IMR-90 (cell line): ENCODE results near the gene ADCY2. TPM values are rescaled to one million over a fixed set of nuclear protein-coding genes. Genes with fewer than 3 reads are reported as not detected.

Experiments
- ATAC-seq: fragments of 200-7000 bp; cut with Tn5 transposase; 2 replicates; pipeline ENCODE4 v1.9.1; 2020; ENCODE audit warnings: low read depth, mild to moderate bottlenecking, moderate library complexity
- BruUV-seq: library from RNA; stranded (reverse); fragments of 400-500 nt; replicated peaks from 2 replicates; lab custom pipeline; 2021; lab: Mats Ljungman, UMichigan
- CTCF ChIA-PET: fragments of 300-600 bp; formaldehyde crosslinking; extraction: SDS; loops from one replicate; lab custom pipeline; 2021; ENCODE audit warnings: antibody characterized with exemption; lab: Yijun Ruan, JAX
- POLR2A ChIA-PET: fragments of 300-600 bp; sonication (Branson Sonifier 250); formaldehyde crosslinking; loops from one replicate; lab custom pipeline; 2022; ENCODE audit warnings: antibody characterized with exemption; ENCODE audit not compliant: unreplicated experiment; lab: Charles Lee
- DNase-seq: peaks from one replicate; pipeline ENCODE4 v3.0.0; 2013
- H2AFZ ChIP-seq: replicated peaks from 2 replicates; pipeline ENCODE3; 2013; ENCODE audit warnings: low read length, mild to moderate bottlenecking; ENCODE audit not compliant: poor library complexity
- H2AK5ac ChIP-seq: 2 replicates; pipeline ENCODE4 v1.6.1; 2013; ENCODE audit warnings: low read depth, low read length, inconsistent platforms
- H2AK9ac ChIP-seq: replicated peaks from 2 replicates; pipeline ENCODE3; 2013; ENCODE audit warnings: mild to moderate bottlenecking, low read depth, low read length, moderate library complexity; ENCODE audit not compliant: poor library complexity
- H2BK120ac ChIP-seq: 2 replicates; pipeline ENCODE4 v1.6.1; 2013; ENCODE audit warnings: low read depth, low read length, inconsistent platforms
- H2BK15ac ChIP-seq: 3 replicates; pipeline ENCODE4 v1.6.1; 2013; ENCODE audit warnings: low read depth, low read length, inconsistent platforms
- H2BK20ac ChIP-seq: 2 replicates; pipeline ENCODE4 v1.6.1; 2013; ENCODE audit warnings: low read depth, mild to moderate bottlenecking, inconsistent platforms, low read length, moderate library complexity
- H2BK5ac ChIP-seq: 2 replicates; pipeline ENCODE4 v1.6.1; 2013; ENCODE audit warnings: mild to moderate bottlenecking, low read depth, low read length, inconsistent platforms; ENCODE audit not compliant: poor library complexity, severe bottlenecking
- H3K14ac ChIP-seq: replicated peaks from 2 replicates; pipeline ENCODE4 v1.6.1; 2013; ENCODE audit warnings: low read depth, low read length, inconsistent platforms
- H3K18ac ChIP-seq: 2 replicates; pipeline ENCODE4 v1.6.1; 2013; ENCODE audit warnings: low read depth, low read length, control low read depth
- H3K23ac ChIP-seq: 2 replicates; pipeline ENCODE4 v1.6.1; 2013; ENCODE audit warnings: low read depth, low read length, inconsistent platforms
- H3K27ac ChIP-seq: 2 replicates; pipeline ENCODE4 v1.5.1; 2013; ENCODE audit warnings: mild to moderate bottlenecking, control low read depth, low read length; ENCODE audit not compliant: insufficient read depth
- H3K27me3 ChIP-seq: 2 replicates; pipeline ENCODE4 v1.6.1; 2013; ENCODE audit warnings: low read length; ENCODE audit not compliant: control insufficient read depth, insufficient read depth
- H3K36me3 ChIP-seq: 2 replicates; pipeline ENCODE4 v1.6.1; 2013; ENCODE audit warnings: low read length, mixed read lengths; ENCODE audit not compliant: control insufficient read depth, insufficient read depth
- H3K4ac ChIP-seq: 2 replicates; pipeline ENCODE4 v1.6.1; 2013; ENCODE audit warnings: low read depth, low read length, inconsistent platforms
- H3K4me1 ChIP-seq: 2 replicates; pipeline ENCODE4 v1.6.1; 2013; ENCODE audit warnings: low read length, mixed read lengths; ENCODE audit not compliant: control insufficient read depth, insufficient read depth
- H3K4me2 ChIP-seq: 2 replicates; pipeline ENCODE4 v1.6.1; 2013; ENCODE audit warnings: low read depth, mild to moderate bottlenecking, control low read depth, low read length, moderate library complexity
- H3K4me3 ChIP-seq: 2 replicates; pipeline ENCODE4 v1.5.1; 2013; ENCODE audit warnings: low read depth, mild to moderate bottlenecking, control low read depth, low read length, moderate library complexity; ENCODE audit not compliant: insufficient read depth
- H3K56ac ChIP-seq: 2 replicates; pipeline ENCODE4 v1.6.1; 2013; ENCODE audit warnings: low read length, inconsistent platforms; ENCODE audit not compliant: insufficient read depth; ENCODE audit errors: extremely low read depth
- H3K79me1 ChIP-seq, 2 experiments: 2 replicates each; pipeline ENCODE4 v1.6.1; 2013; ENCODE audit warnings: low read length in 2 of 2, inconsistent platforms in 1 of 2, low read depth in 1 of 2
- H3K9ac ChIP-seq: 2 replicates; pipeline ENCODE4 v1.6.1; 2013; ENCODE audit warnings: low read depth, low read length, control low read depth
- H3K9me1 ChIP-seq: 2 replicates; pipeline ENCODE4 v1.6.1; 2013; ENCODE audit warnings: low read length, inconsistent platforms; ENCODE audit not compliant: insufficient read depth
- H3K9me3 ChIP-seq: 2 replicates; pipeline ENCODE4 v1.6.1; 2013; ENCODE audit warnings: low read length; ENCODE audit not compliant: control insufficient read depth, insufficient read depth
- H4K20me1 ChIP-seq: 2 replicates; pipeline ENCODE4 v1.6.1; 2013; ENCODE audit warnings: low read length, inconsistent platforms; ENCODE audit not compliant: insufficient read depth
- H4K5ac ChIP-seq: 2 replicates; pipeline ENCODE4 v1.6.1; 2013; ENCODE audit warnings: mild to moderate bottlenecking, low read depth, low read length, control low read depth
- H4K8ac ChIP-seq, 2 experiments: 2 replicates each; pipeline ENCODE4 v1.6.1; 2013; ENCODE audit warnings: low read depth in 2 of 2, low read length in 2 of 2, control low read depth in 1 of 2, inconsistent platforms in 1 of 2
- H4K91ac ChIP-seq: 2 replicates; pipeline ENCODE4 v1.6.1; 2013; ENCODE audit warnings: low read depth, low read length, inconsistent platforms; ENCODE audit not compliant: insufficient read depth
- MXI1 ChIP-seq: IDR thresholded peaks from 2 replicates; pipeline ENCODE4 v1.6.1; 2012; ENCODE audit warnings: low read depth, mild to moderate bottlenecking, low read length, moderate library complexity, borderline replicate concordance
- NFE2L2 ChIP-seq: fragments of 150-350 bp; IDR thresholded peaks from 2 replicates; pipeline ENCODE4 v1.6.1; 2016; ENCODE audit warnings: low read depth, mild to moderate bottlenecking, low read length
- RAD21 ChIP-seq: IDR thresholded peaks from 2 replicates; pipeline ENCODE4 v1.6.1; 2012; ENCODE audit warnings: low read length, improper control_type of control experiment
- WGBS, 2 experiments: methylation state at CpG; one replicate each; pipeline versions ENCODE4 v1.1.5 to v1.1.7; 2013; ENCODE audit warnings: missing lambda C conversion rate in 2 of 2; ENCODE audit not compliant: insufficient read length in 1 of 2; ENCODE audit errors: extremely low coverage in 2 of 2; 5-methylcytosine and 5-hydroxymethylcytosine counted together
- dilution Hi-C: fragments of 300-500 bp; cut with HindIII; formaldehyde crosslinking; loops from one replicate; pipeline ENCODE4 v1.14.3; 2018; ENCODE audit warnings: low sequenced_read_pairs; ENCODE audit not compliant: unreplicated experiment
- in situ Hi-C: fragments of 300-500 bp; cut with MboI; formaldehyde crosslinking; loops from 3 replicates; pipeline ENCODE4 v1.14.3; 2019; ENCODE audit warnings: low sequenced_read_pairs, inconsistent platforms, mixed read lengths
- intact Hi-C: fragments of 100-400 bp; cut with micrococcal nuclease; formaldehyde crosslinking; loops from 2 replicates; pipeline ENCODE4 v1.10.0; 2022
- polyA plus RNA-seq, 3 experiments: library from polyadenylated mRNA; depleted of rRNA; stranded (reverse); fragments of >200 nt; gene quantifications; 2 replicates each; pipeline ENCODE4 v1.2.3, GENCODE V29; 2012; ENCODE audit warnings: low replicate concordance in 1 of 3
- total RNA-seq: library from RNA; depleted of rRNA; stranded (reverse); fragments of >200 nt; gene quantifications from 2 replicates; pipeline ENCODE4 v1.2.3, GENCODE V29; 2012
- TF ChIP-seq, protein P1 (sequence below): conservative IDR thresholded peaks from 2 replicates; pipeline ENCODE4 v1.5.1; 2012; ENCODE audit warnings: mild to moderate bottlenecking, low read depth, low read length, improper control_type of control experiment

ADCY2 gene
- total and polyA plus RNA-seq, 2 of the 4 experiments (the other 2 are of a cell fraction), result not detected

GRCh38 chr5:7753181-7753580 lies 357.2 kb downstream of the ADCY2 start:
- H3K4me2 ChIP-seq, result no peak overlapping the region
- no TSS peak for BruUV-seq
- no peak overlapping the region for H3K56ac ChIP-seq
- H3K9me3 ChIP-seq, result no peaks in the 10 kb centered on the region
- no peak for ATAC-seq
- H3K27me3 ChIP-seq, result no peaks in the 10 kb centered on the region
- no peak overlapping the region for H2BK15ac ChIP-seq
- no peaks in the 10 kb centered on the region for H3K36me3 ChIP-seq
- no peak overlapping the region for H4K91ac ChIP-seq
- H2BK20ac ChIP-seq, result no peak overlapping the region
- no peaks in the 10 kb centered on the region for H3K79me1 ChIP-seq
- no peak overlapping the region for H2AK9ac ChIP-seq
- WGBS, 2 experiments, result no CpG with 5 or more reads among the region's 3 CpGs
- in situ Hi-C loops, result no loop called here
- no peak overlapping the region for H2AK5ac ChIP-seq
- H3K23ac ChIP-seq, result no peak overlapping the region
- no peaks in the 10 kb centered on the region for H3K9me1 ChIP-seq
- H4K5ac ChIP-seq, result no peak overlapping the region
- POLR2A ChIA-PET, result no interaction called here
- H3K9ac ChIP-seq, result no peak overlapping the region
- no peak overlapping the region for H4K8ac ChIP-seq
- no peaks in the 10 kb centered on the region for H3K4me1 ChIP-seq
- no peak for TF ChIP-seq NFE2L2
- no peak for TF ChIP-seq MXI1
- TF ChIP-seq, protein P1, sequence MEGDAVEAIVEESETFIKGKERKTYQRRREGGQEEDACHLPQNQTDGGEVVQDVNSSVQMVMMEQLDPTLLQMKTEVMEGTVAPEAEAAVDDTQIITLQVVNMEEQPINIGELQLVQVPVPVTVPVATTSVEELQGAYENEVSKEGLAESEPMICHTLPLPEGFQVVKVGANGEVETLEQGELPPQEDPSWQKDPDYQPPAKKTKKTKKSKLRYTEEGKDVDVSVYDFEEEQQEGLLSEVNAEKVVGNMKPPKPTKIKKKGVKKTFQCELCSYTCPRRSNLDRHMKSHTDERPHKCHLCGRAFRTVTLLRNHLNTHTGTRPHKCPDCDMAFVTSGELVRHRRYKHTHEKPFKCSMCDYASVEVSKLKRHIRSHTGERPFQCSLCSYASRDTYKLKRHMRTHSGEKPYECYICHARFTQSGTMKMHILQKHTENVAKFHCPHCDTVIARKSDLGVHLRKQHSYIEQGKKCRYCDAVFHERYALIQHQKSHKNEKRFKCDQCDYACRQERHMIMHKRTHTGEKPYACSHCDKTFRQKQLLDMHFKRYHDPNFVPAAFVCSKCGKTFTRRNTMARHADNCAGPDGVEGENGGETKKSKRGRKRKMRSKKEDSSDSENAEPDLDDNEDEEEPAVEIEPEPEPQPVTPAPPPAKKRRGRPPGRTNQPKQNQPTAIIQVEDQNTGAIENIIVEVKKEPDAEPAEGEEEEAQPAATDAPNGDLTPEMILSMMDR, result no peak
- TF ChIP-seq RAD21, result no peak
- H3K18ac ChIP-seq, result no peak overlapping the region
- dilution Hi-C loops, result no loop called here
- CTCF ChIA-PET, result interaction anchor here (0.6 kb wide), 1 partner anchor 86 kb away, joined by 6 read pairs; no protein-coding TSS in a partner anchor
- no peak overlapping the region for H3K4me3 ChIP-seq
- intact Hi-C loops, result no loop called here
- H4K20me1 ChIP-seq, result no peaks in the 10 kb centered on the region
- no peak overlapping the region for H2BK120ac ChIP-seq
- H2BK5ac ChIP-seq, result no peak overlapping the region
- H2AFZ ChIP-seq, result no peak overlapping the region
- no peak for DNase-seq
- H3K14ac ChIP-seq, result no peak overlapping the region
- H3K27ac ChIP-seq, result no peak overlapping the region
- H3K4ac ChIP-seq, result no peak overlapping the region
